Measurements from ENCODE around the gene WDR62. TPM values are rescaled to one million over a fixed set of nuclear protein-coding genes. Genes with fewer than 3 reads are reported as not detected.
A peak's percentile ranks its signal among the peaks of the same experiment; 100 is the strongest.

Gene WDR62
- total RNA-seq, 1 experiment from 2014 or later, result 30.0 TPM

DNA sequence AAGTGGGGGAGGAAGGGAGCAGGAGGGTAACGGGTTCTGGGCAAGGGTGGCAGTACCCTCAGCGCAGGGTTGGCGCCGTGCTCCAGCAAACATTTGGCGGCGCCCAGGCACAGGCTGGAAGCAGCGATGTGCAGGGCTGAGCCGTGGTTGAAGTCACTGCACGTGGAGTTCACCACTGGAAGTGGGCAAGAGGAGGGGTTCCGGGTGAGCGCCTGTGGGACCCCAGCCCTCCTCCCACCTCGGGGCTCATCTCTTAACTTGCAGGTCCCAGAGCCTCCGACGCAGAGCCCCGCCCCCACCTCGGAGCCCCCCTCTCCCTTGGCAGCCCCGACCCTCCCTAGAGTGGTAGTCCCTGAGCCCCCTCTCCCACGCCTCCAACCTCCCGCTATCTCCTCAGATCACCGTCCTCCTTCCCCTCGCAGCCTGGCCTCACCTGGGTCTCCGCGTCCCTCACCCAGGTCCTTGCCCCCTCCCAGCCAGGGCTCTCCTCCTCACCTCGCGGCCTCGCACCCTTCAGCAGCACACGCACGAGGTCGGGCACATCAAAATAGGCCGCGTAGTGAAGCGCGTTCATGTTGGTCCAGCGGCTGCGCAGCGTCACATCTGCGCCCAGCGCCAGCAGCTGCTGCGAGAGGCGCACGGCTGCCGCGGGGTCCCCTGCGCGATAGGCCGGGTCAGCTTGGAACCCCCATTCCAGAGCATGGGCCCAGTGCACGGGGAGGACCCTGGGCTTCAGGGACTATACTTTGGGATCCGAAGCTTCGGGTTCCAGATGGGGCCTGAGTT, 28.4 kb upstream of the WDR62 start:
- Histone ChIP-seq H4K8ac (replicated peaks; ENCODE audit: insufficient read length, low read depth, low read length) (no peak overlapping the region), H3K14ac (ENCODE audit: insufficient read depth, low read length) (no peak overlapping the region), H4K91ac (ENCODE audit: insufficient read length, low read depth, low read length) (no peak overlapping the region), H3K4me1 (ENCODE audit: insufficient read depth, low read length) (no peaks in the 10 kb centered on the region), H2BK15ac (ENCODE audit: low read depth, low read length) (no peak overlapping the region), H2BK120ac (ENCODE audit: low read depth, low read length, poor library complexity, severe bottlenecking) (no peak overlapping the region), H2AK5ac (ENCODE audit: insufficient read length, low read length) (no peak overlapping the region), H3K56ac (ENCODE audit: insufficient read length, low read depth, low read length) (no peak overlapping the region), H3K18ac (ENCODE audit: insufficient read length, low read depth, low read length) (no peak overlapping the region), H2AFZ (ENCODE audit: low read length) (no peak overlapping the region), H3K23me2 (ENCODE audit: insufficient read length, low read depth, low read length, poor library complexity, severe bottlenecking) (no peaks in the 10 kb centered on the region), H3K4me2 (ENCODE audit: insufficient read depth, insufficient read length, low read length) (no peak overlapping the region), H3K9me3 (ENCODE audit: control insufficient read depth, low read depth, low read length) (no peaks in the 10 kb centered on the region), H4K5ac (ENCODE audit: insufficient read length, low read depth, low read length) (no peak overlapping the region), H3K4ac (ENCODE audit: low read depth, low read length) (no peak overlapping the region), H2BK12ac (ENCODE audit: insufficient read length, low read depth, low read length) (no peak overlapping the region), H2BK5ac (ENCODE audit: insufficient read length, low read length) (no peak overlapping the region), H2BK20ac (ENCODE audit: low read depth, low read length, poor library complexity, severe bottlenecking) (no peak overlapping the region), H3K79me1 (ENCODE audit: insufficient read depth, low read depth, low read length, poor library complexity, severe bottlenecking) (no peaks in the 10 kb centered on the region), H3K79me2 (ENCODE audit: insufficient read depth, low read length) (no peaks in the 10 kb centered on the region), H3K27ac (ENCODE audit: insufficient read length, low read depth, low read length) (no peak overlapping the region), H3K27me3 (ENCODE audit: insufficient read depth, low read length) (no peaks in the 10 kb centered on the region), H4K20me1 (ENCODE audit: control insufficient read depth, insufficient read depth, insufficient read length) (no peaks in the 10 kb centered on the region), H3T11ph (ENCODE audit: low read length) (no peak overlapping the region), H3K9ac (ENCODE audit: extremely low read depth, insufficient read length, low read length) (no peak overlapping the region), H3K23ac (ENCODE audit: insufficient read length, low read depth, low read length) (no peak overlapping the region)
- Mint-ChIP-seq H3K4me3 (no peak overlapping the region), H3K36me3 (ENCODE audit: insufficient read depth in 1 of 3, low read depth in 3 of 3) (peaks cover 11 to 46% (median 39%) of the 10 kb centered on the region in 3 experiments), H3K27ac (0 out of 7 replicates have a peak overlapping the region, but pooled peaks of 1 of the 3 experiments have one; percentile 49), H3K27me3 (ENCODE audit: low read depth) (no peaks in the 10 kb centered on the region; the same call in 1 of the 2 replicates), H3K9me3 (no peaks in the 10 kb centered on the region; a peak in 1 of 5 replicates), H3K4me1 (no peaks in the 10 kb centered on the region)
- no peak for DNase-seq
- no CpG with 5 or more reads among the region's 49 CpGs for WGBS (ENCODE audit: extremely low coverage, insufficient read length, low lambda C conversion rate)
- TF ChIP-seq, protein P1, sequence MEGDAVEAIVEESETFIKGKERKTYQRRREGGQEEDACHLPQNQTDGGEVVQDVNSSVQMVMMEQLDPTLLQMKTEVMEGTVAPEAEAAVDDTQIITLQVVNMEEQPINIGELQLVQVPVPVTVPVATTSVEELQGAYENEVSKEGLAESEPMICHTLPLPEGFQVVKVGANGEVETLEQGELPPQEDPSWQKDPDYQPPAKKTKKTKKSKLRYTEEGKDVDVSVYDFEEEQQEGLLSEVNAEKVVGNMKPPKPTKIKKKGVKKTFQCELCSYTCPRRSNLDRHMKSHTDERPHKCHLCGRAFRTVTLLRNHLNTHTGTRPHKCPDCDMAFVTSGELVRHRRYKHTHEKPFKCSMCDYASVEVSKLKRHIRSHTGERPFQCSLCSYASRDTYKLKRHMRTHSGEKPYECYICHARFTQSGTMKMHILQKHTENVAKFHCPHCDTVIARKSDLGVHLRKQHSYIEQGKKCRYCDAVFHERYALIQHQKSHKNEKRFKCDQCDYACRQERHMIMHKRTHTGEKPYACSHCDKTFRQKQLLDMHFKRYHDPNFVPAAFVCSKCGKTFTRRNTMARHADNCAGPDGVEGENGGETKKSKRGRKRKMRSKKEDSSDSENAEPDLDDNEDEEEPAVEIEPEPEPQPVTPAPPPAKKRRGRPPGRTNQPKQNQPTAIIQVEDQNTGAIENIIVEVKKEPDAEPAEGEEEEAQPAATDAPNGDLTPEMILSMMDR (conservative IDR thresholded peaks at IDR 0.05), result no peak

Measured in H9 (cell line).